Measurements from ENCODE around the gene C4orf50.
"Not testable (repeated sequence)": the region's sequence is repeated elsewhere in the genome, so short reads cannot be mapped to it uniquely, and the experiment has no call there.

The C4orf50 gene

GRCh38 chr4:6019316-6020263 lies 1.4 kb upstream of the C4orf50 start:
- in situ Hi-C loops (cut with MboI; ENCODE audit: low sequenced_read_pairs), result no loop called here

GRCh38 chr4:6017800-6018199 lies 431 bp downstream of the C4orf50 start:
- in situ Hi-C loops (cut with MboI; ENCODE audit: low sequenced_read_pairs), result no loop called here

DNA sequence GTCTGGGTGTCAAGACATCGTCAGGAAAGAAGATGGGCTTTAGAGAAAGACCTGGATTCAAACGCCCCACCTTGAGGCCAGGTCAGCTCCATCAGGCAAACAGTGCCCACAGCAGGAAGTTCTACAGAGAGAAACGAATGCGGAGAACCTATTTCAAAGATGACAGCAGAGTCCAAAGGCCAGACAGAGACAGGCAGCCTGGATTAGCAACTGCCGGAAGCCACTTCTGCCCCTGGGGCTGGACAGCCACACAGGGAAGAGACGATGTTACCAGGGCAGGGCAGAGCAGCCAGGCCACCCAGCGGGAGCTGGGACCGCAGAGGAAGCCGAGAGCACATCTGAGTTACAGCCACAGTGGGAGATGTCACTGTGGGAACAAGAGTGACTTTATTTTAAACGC lies 1.2 kb downstream of the C4orf50 start:
- in situ Hi-C loops (cut with MboI; ENCODE audit: low sequenced_read_pairs), result no loop called here

DNA sequence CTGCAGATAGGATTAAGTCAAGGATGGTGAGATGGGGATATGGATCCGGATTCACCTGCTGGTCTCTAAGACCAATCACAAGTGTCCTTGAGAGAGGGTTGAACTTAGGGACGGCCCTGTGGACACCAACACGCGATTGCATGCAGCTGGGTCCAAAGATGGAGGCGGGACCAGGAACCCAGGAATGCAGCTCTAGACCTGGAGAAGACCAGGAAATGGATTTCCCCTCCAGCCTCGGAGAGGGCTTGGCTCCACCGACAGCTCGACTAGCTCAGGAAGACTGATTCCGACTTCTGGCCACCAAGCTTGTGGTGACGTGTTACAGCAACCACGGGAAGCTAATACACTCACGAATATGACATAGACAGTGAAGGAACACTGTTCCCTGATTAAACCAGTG lies 4.7 kb downstream of the C4orf50 start:
- in situ Hi-C loops (cut with MboI; ENCODE audit: low sequenced_read_pairs), result no loop called here

DNA sequence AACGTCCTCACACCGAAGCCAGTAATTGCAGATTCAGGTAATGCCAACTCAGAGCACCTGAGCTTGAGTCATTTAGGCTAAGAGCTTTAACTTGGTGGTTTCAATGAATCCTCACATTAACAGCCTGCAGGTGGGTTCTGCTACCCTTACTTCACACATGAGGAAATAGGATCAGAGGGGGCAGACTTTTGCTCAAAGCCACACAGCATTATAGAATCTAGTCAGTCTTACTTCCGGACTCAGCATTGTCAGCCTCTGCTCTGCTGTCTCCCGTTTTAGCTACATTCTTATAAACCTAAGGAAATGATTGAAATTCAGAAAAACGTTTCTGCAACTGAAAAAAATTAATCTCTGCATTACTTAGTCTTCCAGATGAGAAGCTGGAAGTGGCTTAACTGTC lies 6.0 kb downstream of the C4orf50 start:
- in situ Hi-C loops (cut with MboI; ENCODE audit: low sequenced_read_pairs), result no loop called here

DNA sequence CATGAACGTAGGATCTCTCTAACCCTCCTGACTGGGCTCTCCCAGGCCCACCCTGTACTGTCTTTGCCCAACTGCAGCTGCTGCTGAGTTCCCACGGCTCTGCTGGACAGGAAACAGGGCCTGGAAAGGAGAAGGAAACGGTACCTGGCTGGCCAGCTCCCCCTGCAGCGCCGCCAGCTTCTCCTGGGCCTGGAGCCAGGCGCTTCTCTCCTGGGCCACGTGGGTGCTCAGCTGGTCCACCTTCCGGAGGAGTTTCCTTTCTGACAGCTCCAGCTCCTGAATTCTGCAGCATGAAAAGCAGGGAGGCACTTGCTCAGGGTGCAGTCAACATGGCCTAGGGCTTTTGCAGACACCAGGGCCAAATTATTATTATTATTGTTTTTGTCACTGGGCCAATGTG lies 6.5 kb downstream of the C4orf50 start:
- in situ Hi-C loops (cut with MboI; ENCODE audit: low sequenced_read_pairs), result no loop called here

GRCh38 chr4:6011271-6011671 lies 7.0 kb downstream of the C4orf50 start:
- in situ Hi-C loops (cut with MboI; ENCODE audit: low sequenced_read_pairs), result no loop called here

- in situ Hi-C loops (cut with MboI; ENCODE audit: low sequenced_read_pairs), result no loop called here
Observed at GRCh38 chr4:6010789-6011188, 7.4 kb downstream of the C4orf50 start.

GRCh38 chr4:6009452-6009851 lies 8.8 kb downstream of the C4orf50 start:
- in situ Hi-C loops (cut with MboI; ENCODE audit: low sequenced_read_pairs), result no loop called here

DNA sequence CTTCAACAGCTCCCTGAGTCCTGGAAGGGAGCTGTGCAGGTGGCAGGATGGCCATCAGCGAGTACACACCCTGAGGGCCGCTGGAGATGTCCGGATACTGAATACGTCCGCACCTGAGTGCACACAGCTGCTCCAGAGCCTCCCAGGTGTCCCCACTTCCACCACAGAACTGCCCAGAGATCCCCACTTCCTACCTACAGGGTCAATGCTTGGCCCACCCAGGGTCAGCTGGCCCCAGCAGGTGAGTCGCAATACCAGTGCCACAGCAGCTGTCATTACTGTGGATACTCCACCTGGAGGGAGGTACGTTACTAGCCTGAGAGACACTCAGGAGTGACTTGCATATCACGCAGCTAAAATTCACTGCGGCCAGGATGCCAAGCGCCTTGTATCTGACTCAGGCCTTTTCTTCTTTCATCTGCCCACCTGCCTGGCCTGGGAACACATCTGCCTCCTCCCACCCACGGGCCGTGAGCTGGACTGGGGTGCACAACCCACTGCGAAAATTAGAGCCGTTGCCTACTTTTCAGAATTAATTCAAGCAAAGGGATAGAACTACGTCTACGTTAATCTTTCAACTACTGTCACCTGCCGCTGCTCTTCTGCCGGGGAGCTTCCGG lies 9.4 kb downstream of the C4orf50 start:
- in situ Hi-C loops (cut with MboI; ENCODE audit: low sequenced_read_pairs), result no loop called here

- in situ Hi-C loops (cut with MboI; ENCODE audit: low sequenced_read_pairs), result no loop called here
Observed at GRCh38 chr4:6008092-6008551, 10.1 kb downstream of the C4orf50 start.

GRCh38 chr4:6005175-6005574 lies 13.1 kb downstream of the C4orf50 start:
- in situ Hi-C loops (cut with MboI; ENCODE audit: low sequenced_read_pairs), result no loop called here

DNA sequence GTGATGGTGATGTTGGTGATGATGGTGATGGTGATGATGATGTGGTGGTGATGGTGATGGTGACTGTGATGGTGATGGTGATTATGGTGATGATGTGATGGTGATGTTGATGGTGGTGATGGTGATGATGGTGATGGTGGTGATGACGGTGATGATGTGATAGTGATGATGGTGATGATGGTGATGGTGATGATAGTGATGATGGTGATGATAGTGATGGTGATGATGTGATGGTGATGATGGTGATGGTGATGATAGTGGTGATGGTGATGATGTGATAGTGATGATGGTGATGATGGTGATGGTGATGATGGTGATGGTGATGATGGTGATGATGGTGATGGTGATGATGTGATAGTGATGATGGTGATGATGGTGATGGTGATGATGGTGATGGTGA lies 14.7 kb downstream of the C4orf50 start:
- in situ Hi-C loops (cut with MboI; ENCODE audit: low sequenced_read_pairs), result not testable (repeated sequence)

GRCh38 chr4:6002926-6003325 lies 15.3 kb downstream of the C4orf50 start:
- in situ Hi-C loops (cut with MboI; ENCODE audit: low sequenced_read_pairs), result no loop called here

GRCh38 chr4:6002492-6002833 lies 15.8 kb downstream of the C4orf50 start:
- in situ Hi-C loops (cut with MboI; ENCODE audit: low sequenced_read_pairs), result no loop called here

- in situ Hi-C loops (cut with MboI; ENCODE audit: low sequenced_read_pairs), result no loop called here
Observed at GRCh38 chr4:6001680-6002491, 16.3 kb downstream of the C4orf50 start.

DNA sequence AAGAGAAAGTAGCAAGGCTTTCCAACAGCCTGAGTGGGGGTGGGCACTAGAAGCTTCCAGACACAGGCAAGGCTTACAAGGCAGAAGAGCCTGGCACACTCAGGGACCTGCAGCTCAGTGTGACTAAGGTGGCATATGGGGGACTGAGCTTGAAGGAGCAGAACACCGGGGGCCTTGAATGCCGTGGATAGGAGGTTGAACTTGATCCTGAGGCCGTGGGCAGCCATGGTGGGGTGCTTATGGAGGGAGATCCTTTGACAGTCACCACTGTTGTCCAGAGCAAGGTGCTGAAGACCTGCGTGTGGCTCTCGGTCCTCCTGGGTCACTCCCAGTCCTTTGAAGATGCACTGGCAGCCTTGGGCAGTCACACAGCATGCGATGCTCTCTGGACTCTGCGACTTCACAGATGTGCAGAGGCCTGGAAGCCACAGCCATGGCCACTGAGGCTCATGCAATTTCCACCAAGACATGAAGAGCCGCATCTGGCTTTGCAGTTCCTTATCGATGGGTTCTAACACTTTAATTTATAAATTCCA lies 18.3 kb downstream of the C4orf50 start:
- in situ Hi-C loops (cut with MboI; ENCODE audit: low sequenced_read_pairs), result no loop called here

DNA sequence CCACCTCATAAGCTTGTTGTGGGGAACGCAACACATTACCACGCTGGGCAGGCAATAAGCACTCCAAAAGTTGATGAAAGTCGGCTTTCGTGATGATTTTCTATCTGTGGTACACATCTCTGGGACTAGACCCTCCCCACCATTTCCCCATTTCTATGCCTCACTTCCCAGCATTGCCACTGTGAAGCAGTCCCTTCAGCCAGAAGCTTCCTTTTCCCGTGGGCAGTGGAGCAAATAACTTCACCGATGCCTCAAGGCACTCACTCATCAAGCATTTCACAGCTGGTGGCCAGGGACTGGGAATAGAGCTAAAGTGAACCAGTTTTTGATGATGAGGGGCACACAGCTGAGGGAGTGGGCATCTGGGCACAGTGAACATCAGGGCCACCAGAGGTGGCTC lies 18.9 kb downstream of the C4orf50 start:
- in situ Hi-C loops (cut with MboI; ENCODE audit: low sequenced_read_pairs), result no loop called here

DNA sequence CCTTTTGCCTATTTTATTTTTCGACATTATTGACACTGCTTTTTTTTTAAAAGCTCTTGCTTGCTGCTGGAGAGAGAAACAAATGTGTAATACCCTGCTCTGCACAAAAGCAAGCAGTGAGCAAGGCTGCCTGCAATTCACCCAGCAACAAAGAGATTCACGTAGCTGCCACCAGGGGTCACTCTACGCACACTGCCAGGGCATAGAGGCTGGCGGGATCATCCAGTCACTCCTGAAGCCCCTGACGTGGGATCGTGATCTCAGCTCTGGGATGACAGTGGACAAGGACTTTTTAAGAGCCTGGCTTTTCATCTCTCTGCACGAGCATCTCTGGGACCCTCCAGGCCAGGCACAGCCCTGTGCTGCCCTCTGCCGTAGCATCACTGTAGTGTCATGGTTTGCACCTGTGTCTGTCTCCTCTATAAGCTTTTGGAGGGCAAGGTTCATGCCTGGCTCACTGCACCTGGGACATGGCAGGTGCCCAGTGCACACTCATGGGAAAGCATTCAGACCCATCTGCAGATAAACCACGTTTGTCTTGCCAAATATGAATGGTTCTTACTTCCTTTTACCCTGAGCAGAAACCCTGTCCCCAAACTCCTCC lies 19.8 kb downstream of the C4orf50 start:
- in situ Hi-C loops (cut with MboI; ENCODE audit: low sequenced_read_pairs), result no loop called here

DNA sequence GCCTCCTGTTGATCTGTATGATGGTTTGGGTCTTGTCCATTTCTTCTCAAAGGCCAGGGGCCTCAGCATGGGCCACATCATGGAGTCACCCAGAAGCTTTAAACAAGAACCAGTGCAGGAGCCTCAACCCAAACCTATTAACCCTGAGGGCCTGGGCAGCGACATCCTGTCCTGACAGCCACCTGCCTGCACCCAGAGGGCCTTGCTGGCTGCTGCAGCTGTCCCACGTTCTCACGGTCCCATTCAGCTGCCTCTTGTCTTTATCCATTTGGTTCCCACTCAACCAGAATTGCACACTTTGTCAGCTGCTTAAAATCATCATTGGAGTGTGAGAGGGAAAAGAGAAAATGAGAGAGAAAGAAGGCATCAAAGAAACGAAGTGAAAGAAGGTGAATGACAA lies 21.6 kb downstream of the C4orf50 start:
- in situ Hi-C loops (cut with MboI; ENCODE audit: low sequenced_read_pairs), result no loop called here
